ENCODE data around the gene MTR. TPM values are rescaled to one million over a fixed set of nuclear protein-coding genes. Genes with fewer than 3 reads are reported as not detected.

Gene MTR
- total RNA-seq, 1 experiment from 2014 or later: 35.5 TPM

GRCh38 chr1:236865818-236866155, 70.7 kb downstream of the MTR start:
- no CpG with 5 or more reads among the region's 1 CpG for whole genome bisulfite sequencing (ENCODE audit: extremely low coverage, insufficient read length, low lambda C conversion rate)
- H4K91ac ChIP-seq (ENCODE audit: insufficient read length, low read depth, low read length): no peak overlapping the region
- no peak overlapping the region for H3K27ac Mint-ChIP-seq
- peaks cover 0 to 2% of the 10 kb centered on the region in 2 experiments; a peak in 2 of 4 replicates for H3K4me1 Mint-ChIP-seq
- no peak overlapping the region for H2BK20ac ChIP-seq (ENCODE audit: low read depth, low read length, poor library complexity, severe bottlenecking)
- H4K20me1 ChIP-seq (ENCODE audit: control insufficient read depth, insufficient read depth, insufficient read length): no peaks in the 10 kb centered on the region
- no peak overlapping the region for H3K27ac ChIP-seq (ENCODE audit: insufficient read length, low read depth, low read length)
- H3K9ac ChIP-seq (ENCODE audit: extremely low read depth, insufficient read length, low read length): no peak overlapping the region
- H3K36me3 Mint-ChIP-seq (ENCODE audit: insufficient read depth in 1 of 3, low read depth in 3 of 3): peaks cover 23 to 37% (median 28%) of the 10 kb centered on the region in 3 experiments; a peak in 6 of 7 replicates
- H2AK5ac ChIP-seq (ENCODE audit: insufficient read length, low read length): no peak overlapping the region
- no peak overlapping the region for H3K18ac ChIP-seq (ENCODE audit: insufficient read length, low read depth, low read length)
- no peaks in the 10 kb centered on the region for H3K4me1 ChIP-seq (ENCODE audit: insufficient read depth, low read length)
- no peak overlapping the region for H3T11ph ChIP-seq (ENCODE audit: low read length)
- H3K79me1 ChIP-seq (ENCODE audit: insufficient read depth, low read depth, low read length, poor library complexity, severe bottlenecking): no peaks in the 10 kb centered on the region
- TF ChIP-seq CTCF (conservative IDR thresholded peaks at IDR 0.05): no peak
- no peak overlapping the region for H3K4me3 Mint-ChIP-seq
- H3K4ac ChIP-seq (ENCODE audit: low read depth, low read length): no peak overlapping the region
- H3K4me2 ChIP-seq (ENCODE audit: insufficient read depth, insufficient read length, low read length): no peak overlapping the region
- no peak overlapping the region for H4K8ac ChIP-seq (replicated peaks; ENCODE audit: insufficient read length, low read depth, low read length)
- DNase-seq: no peak
- no peak overlapping the region for H3K23ac ChIP-seq (ENCODE audit: insufficient read length, low read depth, low read length)
- H2BK12ac ChIP-seq (ENCODE audit: insufficient read length, low read depth, low read length): no peak overlapping the region
- H3K9me3 ChIP-seq (ENCODE audit: control insufficient read depth, low read depth, low read length): no peaks in the 10 kb centered on the region
- H2BK5ac ChIP-seq (ENCODE audit: insufficient read length, low read length): no peak overlapping the region
- no peaks in the 10 kb centered on the region; a peak in 1 of 5 replicates for H3K9me3 Mint-ChIP-seq
- H2BK120ac ChIP-seq (ENCODE audit: low read depth, low read length, poor library complexity, severe bottlenecking): no peak overlapping the region
- H2BK15ac ChIP-seq (ENCODE audit: low read depth, low read length): no peak overlapping the region
- no peaks in the 10 kb centered on the region for H3K79me2 ChIP-seq (ENCODE audit: insufficient read depth, low read length)
- H4K5ac ChIP-seq (ENCODE audit: insufficient read length, low read depth, low read length): no peak overlapping the region
- H3K23me2 ChIP-seq (ENCODE audit: insufficient read length, low read depth, low read length, poor library complexity, severe bottlenecking): no peaks in the 10 kb centered on the region
- no peaks in the 10 kb centered on the region for H3K27me3 Mint-ChIP-seq (ENCODE audit: low read depth)
- no peak overlapping the region for H3K56ac ChIP-seq (ENCODE audit: insufficient read length, low read depth, low read length)
- no peak overlapping the region for H2AFZ ChIP-seq (ENCODE audit: low read length)
- no peak overlapping the region for H3K14ac ChIP-seq (ENCODE audit: insufficient read depth, low read length)
- no peaks in the 10 kb centered on the region for H3K27me3 ChIP-seq (ENCODE audit: insufficient read depth, low read length)
